Measurements from ENCODE around the gene CHN1. TPM values are rescaled to one million over a fixed set of nuclear protein-coding genes. Genes with fewer than 3 reads are reported as not detected.

The CHN1 gene
- total RNA-seq, 2 donors from 2014 or later: 6.7 to 9.4 TPM

GRCh38 chr2:174802459-174802858 is 202.7 kb downstream of the CHN1 start:
- DNase-seq (no peak), ATAC-seq (no peak)
- intact Hi-C loops (cut with DNase I): no loop called here

GRCh38 chr2:174800436-174801205 is 204.6 kb downstream of the CHN1 start:
- intact Hi-C loops (cut with DNase I): no loop called here
- no peak for ATAC-seq
- no peak for DNase-seq

- intact Hi-C loops (cut with DNase I): no loop called here
- DNase-seq (no peak), ATAC-seq (no peak)
Observed at GRCh38 chr2:174798801-174799200, 206.4 kb downstream of the CHN1 start.

- intact Hi-C loops (cut with DNase I): no loop called here
- DNase-seq (no peak), ATAC-seq (no peak)
Observed at GRCh38 chr2:174797781-174798276, 207.4 kb downstream of the CHN1 start.

- no peak for DNase-seq
- intact Hi-C loops (cut with DNase I): no loop called here
- ATAC-seq: no peak
Observed at GRCh38 chr2:174796319-174796771, 208.8 kb downstream of the CHN1 start.

- DNase-seq (no peak), ATAC-seq (no peak)
- intact Hi-C loops (cut with DNase I): no loop called here
Observed at GRCh38 chr2:174794851-174795374, 210.3 kb downstream of the CHN1 start.

GRCh38 chr2:174792309-174793025 is 212.7 kb downstream of the CHN1 start:
- ATAC-seq: no peak
- intact Hi-C loops (cut with DNase I): no loop called here
- no peak for DNase-seq

GRCh38 chr2:174791746-174792280 is 213.4 kb downstream of the CHN1 start:
- DNase-seq: no peak
- intact Hi-C loops (cut with DNase I): no loop called here
- no peak for ATAC-seq

- intact Hi-C loops (cut with DNase I): no loop called here
- no peak for ATAC-seq
- no peak for DNase-seq
Observed at GRCh38 chr2:174791020-174791419, 214.2 kb downstream of the CHN1 start.

- ATAC-seq: no peak
- DNase-seq: no peak
- intact Hi-C loops (cut with DNase I): no loop called here
Observed at GRCh38 chr2:174789001-174789400, 216.2 kb downstream of the CHN1 start.

GRCh38 chr2:174788291-174788929 is 216.8 kb downstream of the CHN1 start:
- intact Hi-C loops (cut with DNase I): no loop called here
- DNase-seq: no peak
- no peak for ATAC-seq

- DNase-seq (no peak), ATAC-seq (no peak)
- intact Hi-C loops (cut with DNase I): no loop called here
Observed at GRCh38 chr2:174787487-174788205, 217.5 kb downstream of the CHN1 start.

- ATAC-seq (no peak), DNase-seq (no peak)
- intact Hi-C loops (cut with DNase I): no loop called here
Observed at GRCh38 chr2:174786066-174786725, 219.0 kb downstream of the CHN1 start.

- ATAC-seq: no peak
- no peak for DNase-seq
- intact Hi-C loops (cut with DNase I): no loop called here
Observed at GRCh38 chr2:174785481-174785880, 219.7 kb downstream of the CHN1 start.

- no peak for ATAC-seq
- DNase-seq: no peak
- intact Hi-C loops (cut with DNase I): no loop called here
Observed at GRCh38 chr2:174784909-174785308, 220.3 kb downstream of the CHN1 start.

GRCh38 chr2:174784316-174784715 is 220.9 kb downstream of the CHN1 start:
- DNase-seq (no peak), ATAC-seq (no peak)
- intact Hi-C loops (cut with DNase I): no loop called here

- ATAC-seq (no peak), DNase-seq (no peak)
- intact Hi-C loops (cut with DNase I): no loop called here
Observed at GRCh38 chr2:174781996-174782395, 223.2 kb downstream of the CHN1 start.

- no peak for DNase-seq
- intact Hi-C loops (cut with DNase I): no loop called here
- no peak for ATAC-seq
Observed at GRCh38 chr2:174781298-174781697, 223.9 kb downstream of the CHN1 start.

Data from left cardiac atrium (tissue), 4 donors.